GM19043 (cell line): ENCODE measurements around the gene M6PR.

ENCODE experiments used
- ATAC-seq: cut with Tn5 transposase; IDR thresholded peaks from one replicate; pipeline ENCODE4 v1.9.1; 2021; ENCODE audit warnings: low read depth; ENCODE audit not compliant: unreplicated experiment

The M6PR gene

GRCh38 chr12:8949342-8950220 is at the start of gene M6PR:
TSS of gene M6PR (minus strand) at chr12:8949645. CDS start at chr12:8946404, 3,241 bp downstream.
- peak; percentile 79 for ATAC-seq

GRCh38 chr12:8996682-8997405 is 47.4 kb upstream of the M6PR start:
- peak; percentile 96 for ATAC-seq

GRCh38 chr12:8995021-8995775 is 45.8 kb upstream of the M6PR start:
- no peak for ATAC-seq

DNA sequence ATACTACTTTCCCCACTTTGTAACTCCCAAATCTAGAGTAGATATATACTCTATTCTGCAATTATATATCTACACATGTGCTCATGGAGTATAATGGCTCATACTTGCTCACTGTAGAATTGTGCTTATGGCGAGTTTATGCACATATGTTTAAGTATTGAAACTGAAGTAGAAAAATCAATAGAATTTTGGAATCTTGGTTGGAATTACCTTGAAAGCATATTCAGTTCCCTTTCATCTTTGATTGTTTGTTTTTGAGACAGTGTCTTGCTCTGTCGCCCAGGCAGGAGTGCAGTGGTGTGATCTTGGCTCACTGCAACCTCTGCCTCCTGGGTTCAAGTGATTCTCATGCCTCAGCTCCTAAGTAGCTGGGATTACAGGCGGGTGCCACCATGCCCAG is 44.4 kb upstream of the M6PR start:
- no peak for ATAC-seq

DNA sequence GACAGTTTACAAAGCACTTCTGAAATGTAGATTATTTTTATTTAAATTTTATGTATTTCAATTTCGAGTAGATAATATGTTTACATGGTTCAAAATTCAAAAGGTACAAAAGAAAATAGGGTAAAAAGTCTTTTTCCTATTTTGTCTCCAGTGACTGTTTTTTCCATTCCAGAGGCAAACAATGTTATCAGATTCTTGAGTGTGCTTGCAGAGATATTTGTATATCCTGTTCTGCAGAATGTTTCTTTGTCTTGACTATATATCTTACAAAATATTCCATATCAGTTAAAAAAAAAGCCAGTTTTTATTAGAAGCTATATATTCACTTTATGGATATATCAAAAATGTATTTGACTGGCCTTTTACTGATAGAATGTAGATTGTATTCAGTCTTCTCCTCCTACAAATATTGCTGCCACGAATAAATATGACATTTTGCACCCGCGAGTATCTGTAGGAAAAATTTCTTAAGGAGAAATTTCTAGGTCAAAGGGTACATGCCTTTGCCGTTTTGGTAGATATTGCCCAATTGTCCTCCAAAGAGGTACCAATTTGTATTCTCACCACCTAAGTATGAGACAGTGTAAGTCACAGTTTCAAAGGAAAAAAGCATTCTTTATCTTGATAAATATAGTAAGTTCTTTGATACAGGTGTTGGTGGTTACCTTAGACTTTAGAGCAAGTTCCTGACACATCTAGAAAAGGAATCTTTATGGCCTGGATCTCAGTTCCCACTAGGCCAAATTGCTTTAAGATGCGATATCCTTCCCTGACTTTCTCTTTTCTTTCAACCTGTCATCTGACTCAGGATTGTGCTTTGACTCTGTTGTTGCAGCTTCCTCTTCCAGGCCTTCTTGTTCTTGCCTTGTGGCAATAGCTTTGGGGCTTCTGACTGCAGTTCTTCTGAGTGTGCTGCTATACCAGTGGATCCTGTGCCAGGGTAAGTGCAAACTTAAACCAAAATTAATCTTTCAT is 42.2 kb upstream of the M6PR start:
- no peak for ATAC-seq

- ATAC-seq = no peak
Observed at GRCh38 chr12:8989413-8989812, 40.0 kb upstream of the M6PR start, which contains the start of gene KLRG1. TSS of gene KLRG1 (plus strand) at chr12:8989546. CDS start at chr12:8989636, 90 bp downstream.

DNA sequence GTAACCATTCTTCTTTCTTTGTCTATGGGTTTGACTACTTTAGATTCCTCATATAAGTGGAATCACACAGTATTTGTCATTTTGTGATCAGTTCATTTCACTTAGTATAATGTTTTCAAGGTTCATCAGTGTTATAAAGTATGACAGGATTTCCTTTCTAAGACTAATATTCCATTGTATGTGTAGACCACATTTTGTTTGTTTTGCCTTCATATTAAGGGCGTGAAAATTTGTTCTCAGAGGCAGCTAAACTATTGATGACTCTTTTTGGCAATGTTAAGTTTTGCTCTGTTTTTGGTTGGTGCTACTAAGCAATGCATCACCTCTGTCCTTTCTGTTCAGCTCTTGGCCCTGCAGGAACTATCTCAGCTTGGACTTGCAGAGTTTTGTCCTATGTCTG is 38.2 kb upstream of the M6PR start:
- no peak for ATAC-seq

- ATAC-seq = no peak
Observed at GRCh38 chr12:8987163-8987562, 37.7 kb upstream of the M6PR start.

GRCh38 chr12:8985213-8985754 is 35.8 kb upstream of the M6PR start:
- ATAC-seq = no peak

DNA sequence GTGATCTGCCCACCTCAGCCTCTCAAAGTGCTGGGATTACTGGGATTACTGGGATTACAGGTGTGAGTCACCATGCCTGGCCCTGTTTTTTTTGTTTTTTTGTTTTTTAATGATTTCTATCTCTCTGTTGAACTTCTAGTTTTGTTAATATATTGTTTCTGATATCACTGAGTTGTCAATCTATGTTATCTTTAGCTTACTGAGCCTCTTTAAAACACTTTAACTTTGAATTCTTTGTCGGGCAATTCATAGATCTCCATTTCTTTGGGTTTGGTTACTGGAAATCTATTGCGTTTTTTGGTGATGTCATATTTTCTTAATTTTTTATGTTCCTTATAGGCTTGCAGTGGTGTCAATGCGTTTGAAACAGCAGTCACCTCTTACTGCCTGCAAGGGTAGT is 30.7 kb upstream of the M6PR start:
- ATAC-seq = no peak

- ATAC-seq = no peak
Observed at GRCh38 chr12:8970432-8970831, 21.0 kb upstream of the M6PR start.

- no peak for ATAC-seq
Observed at GRCh38 chr12:8969861-8970411, 20.5 kb upstream of the M6PR start.

GRCh38 chr12:8968761-8969160 is 19.3 kb upstream of the M6PR start:
- no peak for ATAC-seq

GRCh38 chr12:8960176-8960575 is 10.7 kb upstream of the M6PR start:
- ATAC-seq = no peak

DNA sequence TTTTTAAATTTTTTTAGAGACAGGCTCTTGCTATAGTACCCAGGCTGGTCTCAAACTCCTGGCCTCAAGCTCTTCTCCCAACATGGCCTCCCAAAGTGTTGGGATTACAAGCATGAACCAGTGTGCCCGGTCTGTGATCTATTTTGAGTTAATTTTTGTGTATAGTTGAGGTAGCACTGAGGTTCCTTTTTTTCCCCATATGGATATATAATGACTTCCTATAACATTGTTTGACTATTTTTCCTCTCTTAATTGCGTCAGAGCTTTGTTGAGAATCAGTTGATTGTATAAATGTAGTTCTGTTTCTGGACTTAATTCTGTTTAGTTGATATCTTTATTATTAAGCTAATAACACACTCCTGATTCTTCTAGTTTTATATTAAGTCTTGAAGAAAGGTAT is 8.6 kb upstream of the M6PR start:
- no peak for ATAC-seq

DNA sequence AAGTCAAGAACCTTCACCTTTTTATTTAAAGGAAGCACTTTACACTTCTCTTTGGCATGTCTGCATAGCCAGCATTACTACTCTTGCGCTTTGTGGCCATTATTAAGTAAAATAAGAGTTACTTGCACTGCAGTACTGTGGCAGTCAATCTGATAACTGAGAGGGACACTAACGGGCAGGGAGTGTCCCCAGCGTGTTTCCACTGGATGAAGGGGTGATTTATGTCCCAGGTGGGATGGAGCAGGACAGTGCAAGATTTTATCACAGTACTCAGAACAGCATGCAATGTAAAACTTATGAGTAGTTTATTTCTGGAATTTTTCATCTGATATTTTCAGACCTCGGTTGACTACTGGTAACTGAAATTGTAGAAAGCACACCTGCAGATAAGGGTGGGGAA is 8.1 kb upstream of the M6PR start:
- no peak for ATAC-seq

- no peak for ATAC-seq
Observed at GRCh38 chr12:8956772-8957171, 7.3 kb upstream of the M6PR start.

GRCh38 chr12:8956073-8956472 is 6.6 kb upstream of the M6PR start:
- no peak for ATAC-seq

DNA sequence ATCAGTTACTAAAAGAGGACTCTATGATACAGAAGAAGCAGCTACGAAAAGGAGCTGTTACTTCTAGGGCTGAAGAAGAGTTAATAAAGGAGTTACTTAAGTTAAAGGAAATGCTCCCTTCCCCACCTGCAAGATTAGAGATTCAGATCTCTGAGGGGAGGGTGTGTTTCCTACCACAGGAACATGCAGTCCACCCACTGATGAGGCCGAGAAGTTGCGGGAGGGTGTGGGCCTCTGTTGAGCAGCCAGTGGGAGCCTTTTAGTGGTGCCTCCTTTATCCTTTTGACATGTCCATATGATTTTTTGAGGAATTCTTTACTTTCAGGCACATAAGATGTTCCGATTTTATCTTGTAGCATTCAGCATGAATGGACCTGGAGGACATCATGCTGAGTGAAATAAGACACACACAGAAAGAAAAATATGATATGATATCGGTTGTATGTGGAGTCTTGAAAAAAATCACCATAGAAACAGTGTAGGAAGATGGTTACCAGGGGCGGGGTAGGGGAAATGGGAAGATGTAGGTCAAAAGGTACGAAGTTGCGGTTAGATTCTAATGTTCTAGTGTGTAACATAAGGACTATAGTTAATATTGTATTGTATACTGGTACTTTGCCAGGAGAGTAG is 4.4 kb upstream of the M6PR start:
- no peak for ATAC-seq
